Ectodermal cell (in vitro differentiated cells): ENCODE measurements around the gene LMF1.

Experiments used
- H3K27ac ChIP-seq: 2 replicates; pipeline ENCODE4 v1.7.0; 2013; ENCODE audit warnings: mild to moderate bottlenecking, low read depth, low read length; ENCODE audit not compliant: insufficient read depth, poor library complexity, severe bottlenecking
- H3K27me3 ChIP-seq: 2 replicates; pipeline ENCODE4 v1.7.0; 2013; ENCODE audit warnings: mild to moderate bottlenecking, low read length; ENCODE audit not compliant: insufficient read depth, control insufficient read depth, poor library complexity, severe bottlenecking
- H3K36me3 ChIP-seq: one replicate; pipeline ENCODE4 v1.7.0; 2013; ENCODE audit warnings: low read length; ENCODE audit not compliant: control insufficient read depth, insufficient read depth
- H3K4me1 ChIP-seq: one replicate; pipeline ENCODE4 v1.7.0; 2013; ENCODE audit warnings: low read length; ENCODE audit not compliant: control insufficient read depth, insufficient read depth
- H3K4me3 ChIP-seq: 2 replicates; pipeline ENCODE4 v1.7.0; 2013; ENCODE audit warnings: low read depth, low read length, control low read depth; ENCODE audit not compliant: insufficient read depth
- H3K9me3 ChIP-seq: 2 replicates; pipeline ENCODE4 v1.7.0; 2013; ENCODE audit warnings: mild to moderate bottlenecking, low read length, moderate library complexity; ENCODE audit not compliant: control insufficient read depth
- WGBS, 2 experiments: methylation state at CpG; one replicate each; pipeline ENCODE4 v1.1.7; 2013; ENCODE audit warnings: missing lambda C conversion rate in 2 of 2; 5-methylcytosine and 5-hydroxymethylcytosine counted together

The LMF1 gene

GRCh38 chr16:807347-808084, 163.3 kb downstream of the LMF1 start:
- no peaks in the 10 kb centered on the region for H3K36me3 ChIP-seq
- H3K27me3 ChIP-seq, result peaks cover 55% of the 10 kb centered on the region
- H3K4me3 ChIP-seq, result peak overlapping the region; percentile 63
- no peak overlapping the region for H3K27ac ChIP-seq
- H3K4me1 ChIP-seq, result peaks cover 4% of the 10 kb centered on the region
- no peaks in the 10 kb centered on the region for H3K9me3 ChIP-seq
- 45 to 54% methylated on average over 80 of the region's 80 CpGs for WGBS, 2 experiments

- no peaks in the 10 kb centered on the region for H3K9me3 ChIP-seq
- no peak overlapping the region for H3K4me3 ChIP-seq
- peaks cover 65% of the 10 kb centered on the region for H3K27me3 ChIP-seq
- H3K36me3 ChIP-seq, result no peaks in the 10 kb centered on the region
- H3K4me1 ChIP-seq, result peaks cover 9% of the 10 kb centered on the region
- no peak overlapping the region for H3K27ac ChIP-seq
- 90 to 92% methylated on average over 17 of the region's 17 CpGs for WGBS, 2 experiments
Measured at GRCh38 chr16:805474-805873, 165.3 kb downstream of the LMF1 start.

GRCh38 chr16:804193-805048, 166.4 kb downstream of the LMF1 start:
- H3K9me3 ChIP-seq, result no peaks in the 10 kb centered on the region
- no peak overlapping the region for H3K4me3 ChIP-seq
- H3K27me3 ChIP-seq, result peaks cover 67% of the 10 kb centered on the region
- 79 to 80% methylated on average over 33 of the region's 33 CpGs for WGBS, 2 experiments
- H3K36me3 ChIP-seq, result no peaks in the 10 kb centered on the region
- H3K4me1 ChIP-seq, result peaks cover 15% of the 10 kb centered on the region
- H3K27ac ChIP-seq, result no peak overlapping the region

GRCh38 chr16:803754-804080, 167.1 kb downstream of the LMF1 start:
- Histone ChIP-seq H3K27me3 (peaks cover 67% of the 10 kb centered on the region), H3K4me1 (peaks cover 15% of the 10 kb centered on the region), H3K27ac (no peak overlapping the region), H3K9me3 (no peaks in the 10 kb centered on the region), H3K36me3 (no peaks in the 10 kb centered on the region), H3K4me3 (no peak overlapping the region)
- WGBS, 2 experiments, result 69 to 73% methylated on average over 7 to 8 of the region's 8 CpGs
